PC-3 (cell line): Measurements from ENCODE around the gene S100A4. TPM values are rescaled to one million over a fixed set of nuclear protein-coding genes. Genes with fewer than 3 reads are reported as not detected.

Experiments
- ATAC-seq: fragments of 200-7000 bp; cut with Tn5 transposase; 2 replicates; pipeline ENCODE4 v1.9.1; 2020; ENCODE audit warnings: mild to moderate bottlenecking, moderate library complexity
- BruUV-seq: library from RNA; stranded (reverse); fragments of 400-500 nt; replicated peaks from 2 replicates; lab custom pipeline; 2021; lab: Mats Ljungman, UMichigan
- CTCF ChIA-PET: fragments of 300-600 bp; sonication (Branson Sonifier 250); formaldehyde crosslinking; loops from one replicate; lab custom pipeline; 2022; ENCODE audit warnings: antibody characterized with exemption; lab: Charles Lee
- POLR2A ChIA-PET: fragments of 300-600 bp; sonication (Branson Sonifier 250); formaldehyde crosslinking; loops from one replicate; lab custom pipeline; 2022; ENCODE audit warnings: antibody characterized with exemption; ENCODE audit not compliant: unreplicated experiment; lab: Charles Lee
- DNase-seq: peaks from one replicate; pipeline ENCODE4 v3.0.0-alpha.2; 2015
- H2AFZ ChIP-seq: fragments of 300-600 bp; sonication (generic); 2 replicates; pipeline ENCODE4 v1.6.0; 2016; ENCODE audit warnings: antibody characterized with exemption, low read length
- H3F3A ChIP-seq: fragments of 300-600 bp; sonication (generic); one replicate; pipeline ENCODE4 v1.6.0; 2017; ENCODE audit warnings: antibody characterized with exemption, low read length, control low read depth, mild to moderate bottlenecking; ENCODE audit not compliant: unreplicated experiment
- H3K27ac ChIP-seq: fragments of 300-600 bp; sonication (generic); 2 replicates; pipeline ENCODE4 v1.5.1; 2016; ENCODE audit warnings: mild to moderate bottlenecking, low read length
- H3K27me3 ChIP-seq: fragments of 300-600 bp; sonication (generic); 2 replicates; pipeline ENCODE4 v1.6.1; 2016; ENCODE audit warnings: low read length, mixed read lengths
- H3K36me3 ChIP-seq: fragments of 300-600 bp; sonication (generic); 2 replicates; pipeline ENCODE4 v1.6.1; 2016; ENCODE audit warnings: low read depth, mixed run types, low read length, mixed read lengths
- H3K4me1 ChIP-seq: fragments of 300-600 bp; sonication (generic); 2 replicates; pipeline ENCODE4 v1.5.1; 2016; ENCODE audit warnings: low read length; ENCODE audit not compliant: insufficient read depth
- H3K4me2 ChIP-seq: fragments of 300-600 bp; sonication (generic); 2 replicates; pipeline ENCODE4 v1.6.0; 2016; ENCODE audit warnings: low read length
- H3K4me3 ChIP-seq: fragments of 300-600 bp; sonication (generic); 2 replicates; pipeline ENCODE4 v1.5.1; 2016; ENCODE audit warnings: mild to moderate bottlenecking, low read length, mixed read lengths
- H3K79me2 ChIP-seq: fragments of 300-600 bp; sonication (generic); 2 replicates; pipeline ENCODE4 v1.6.1; 2017; ENCODE audit warnings: low read length, mixed read lengths
- H3K9ac ChIP-seq: fragments of 300-600 bp; sonication (generic); 2 replicates; pipeline ENCODE4 v1.6.0; 2016; ENCODE audit warnings: mild to moderate bottlenecking, low read length
- H3K9me2 ChIP-seq: fragments of 300-600 bp; sonication (generic); replicated peaks from 2 replicates; pipeline ENCODE4 v1.6.1; 2016; ENCODE audit warnings: mixed run types, low read length, mixed read lengths
- H3K9me3 ChIP-seq: fragments of 300-600 bp; sonication (generic); 2 replicates; pipeline ENCODE4 v1.6.1; 2016; ENCODE audit warnings: low read length, mixed read lengths
- H4K20me1 ChIP-seq: fragments of 300-600 bp; sonication (generic); 2 replicates; pipeline ENCODE4 v1.6.1; 2016; ENCODE audit warnings: low read length, mixed read lengths
- EZH2 ChIP-seq: fragments of 300-600 bp; sonication (generic); IDR thresholded peaks from one replicate; pipeline ENCODE4 v1.6.1; 2017; ENCODE audit warnings: antibody characterized with exemption, mild to moderate bottlenecking, low read length; ENCODE audit not compliant: unreplicated experiment
- EZH2phosphoT487 ChIP-seq: fragments of 300-600 bp; sonication (generic); IDR thresholded peaks from 2 replicates; pipeline ENCODE4 v1.6.1; 2018; ENCODE audit warnings: mild to moderate bottlenecking, antibody characterized with exemption, low read length, borderline replicate concordance
- intact Hi-C: fragments of 100-400 bp; cut with micrococcal nuclease; formaldehyde crosslinking; loops from 2 replicates; pipeline ENCODE4 v1.9.0; 2023
- total RNA-seq: library from RNA; depleted of rRNA; stranded (reverse); fragments of >200 nt; gene quantifications from 2 replicates; pipeline ENCODE4 v1.2.3, GENCODE V29; 2014
- TF ChIP-seq, protein P1 (sequence below): fragments of 300-600 bp; sonication (generic); conservative IDR thresholded peaks from 2 replicates; pipeline ENCODE4 v1.5.1; 2017; ENCODE audit warnings: antibody characterized with exemption, low read depth, mild to moderate bottlenecking, low read length

The S100A4 gene
- total RNA-seq, 1 experiment from 2014 or later = 55.8 TPM

DNA sequence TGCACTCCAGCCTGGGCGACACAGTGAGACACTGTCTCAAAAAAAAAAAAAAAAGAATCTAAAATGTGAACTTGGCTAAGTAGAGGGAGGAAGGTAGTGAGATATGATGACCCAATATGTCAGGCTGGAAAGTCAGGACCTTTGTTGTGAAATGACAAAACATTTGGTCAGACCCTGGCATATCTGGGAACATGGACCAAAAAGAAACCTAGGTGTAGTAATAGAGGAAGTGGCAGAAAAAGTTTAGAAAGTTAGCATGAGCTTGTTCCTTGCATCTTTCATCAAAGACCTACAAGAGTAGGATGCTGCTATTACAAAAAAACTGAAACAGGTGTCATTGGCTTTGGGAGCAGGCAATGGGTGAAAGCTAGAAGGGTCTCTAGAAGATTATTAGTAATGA lies 10.7 kb upstream of the S100A4 start:
- POLR2A ChIA-PET = no interaction called here
- Histone ChIP-seq H3K36me3 (no peaks in the 10 kb centered on the region), H3K79me2 (no peaks in the 10 kb centered on the region), H3F3A (no peaks in the 10 kb centered on the region), H3K27me3 (no peaks in the 10 kb centered on the region), H2AFZ (no peak overlapping the region), H3K4me1 (no peaks in the 10 kb centered on the region; the same call in 1 of the 2 replicates), H3K9ac (no peak overlapping the region), H3K27ac (no peak overlapping the region), H3K9me2 (no peaks in the 10 kb centered on the region), H3K4me3 (no peak overlapping the region), H4K20me1 (no peaks in the 10 kb centered on the region), H3K4me2 (no peak overlapping the region), H3K9me3 (no peaks in the 10 kb centered on the region)
- no TSS peak for BruUV-seq
- intact Hi-C loops = no loop called here
- DNase-seq (no peak), ATAC-seq (no peak)
- CTCF ChIA-PET = no interaction called here
- TF ChIP-seq, protein P1, sequence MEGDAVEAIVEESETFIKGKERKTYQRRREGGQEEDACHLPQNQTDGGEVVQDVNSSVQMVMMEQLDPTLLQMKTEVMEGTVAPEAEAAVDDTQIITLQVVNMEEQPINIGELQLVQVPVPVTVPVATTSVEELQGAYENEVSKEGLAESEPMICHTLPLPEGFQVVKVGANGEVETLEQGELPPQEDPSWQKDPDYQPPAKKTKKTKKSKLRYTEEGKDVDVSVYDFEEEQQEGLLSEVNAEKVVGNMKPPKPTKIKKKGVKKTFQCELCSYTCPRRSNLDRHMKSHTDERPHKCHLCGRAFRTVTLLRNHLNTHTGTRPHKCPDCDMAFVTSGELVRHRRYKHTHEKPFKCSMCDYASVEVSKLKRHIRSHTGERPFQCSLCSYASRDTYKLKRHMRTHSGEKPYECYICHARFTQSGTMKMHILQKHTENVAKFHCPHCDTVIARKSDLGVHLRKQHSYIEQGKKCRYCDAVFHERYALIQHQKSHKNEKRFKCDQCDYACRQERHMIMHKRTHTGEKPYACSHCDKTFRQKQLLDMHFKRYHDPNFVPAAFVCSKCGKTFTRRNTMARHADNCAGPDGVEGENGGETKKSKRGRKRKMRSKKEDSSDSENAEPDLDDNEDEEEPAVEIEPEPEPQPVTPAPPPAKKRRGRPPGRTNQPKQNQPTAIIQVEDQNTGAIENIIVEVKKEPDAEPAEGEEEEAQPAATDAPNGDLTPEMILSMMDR = no peak
- TF ChIP-seq EZH2 (no peak), EZH2phosphoT487 (no peak)

GRCh38 chr1:153553830-153554541 lies 8.4 kb upstream of the S100A4 start:
- Histone ChIP-seq H3K9me3 (no peaks in the 10 kb centered on the region), H3K4me2 (no peak overlapping the region), H4K20me1 (no peaks in the 10 kb centered on the region), H3K9me2 (no peaks in the 10 kb centered on the region), H3K4me3 (no peak overlapping the region), H3K27me3 (no peaks in the 10 kb centered on the region), H3F3A (no peaks in the 10 kb centered on the region), H3K4me1 (peaks cover 12% of the 10 kb centered on the region), H3K79me2 (no peaks in the 10 kb centered on the region), H3K36me3 (no peaks in the 10 kb centered on the region), H3K27ac (no peak overlapping the region), H3K9ac (no peak overlapping the region), H2AFZ (no peak overlapping the region)
- intact Hi-C loops = no loop called here
- ATAC-seq (no peak), DNase-seq (no peak)
- ChIA-PET POLR2A (interaction anchor here (1.2 kb wide), 1 partner anchor 14 kb away, joined by 3 read pairs; no protein-coding TSS in a partner anchor), CTCF (no interaction called here)
- TF ChIP-seq, protein P1 = no peak
- TF ChIP-seq EZH2 (no peak), EZH2phosphoT487 (no peak)
- BruUV-seq = no TSS peak

DNA sequence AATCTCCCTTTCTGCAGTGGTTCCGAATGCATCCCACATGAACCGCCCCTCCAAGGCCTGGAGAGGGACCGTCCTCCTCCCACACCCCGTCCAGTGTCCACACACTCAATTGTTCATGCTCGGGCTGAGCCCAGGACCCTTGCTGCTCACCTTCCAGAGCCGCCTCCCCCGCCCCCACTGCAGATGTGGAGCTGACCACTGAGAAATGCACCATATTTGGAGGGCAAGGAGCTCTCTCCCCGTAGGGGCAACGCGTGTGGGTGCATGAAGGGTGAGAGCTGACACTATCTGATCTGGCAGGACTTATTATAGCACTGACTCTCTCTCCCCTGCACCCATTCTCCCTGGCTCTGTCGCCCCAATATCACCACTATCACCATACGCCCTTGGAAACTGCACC lies 7.5 kb upstream of the S100A4 start:
- H3K4me3 ChIP-seq = no peak overlapping the region
- CTCF ChIA-PET = no interaction called here
- H2AFZ ChIP-seq = no peak overlapping the region
- H3K9ac ChIP-seq = no peak overlapping the region
- no peaks in the 10 kb centered on the region for H3K9me2 ChIP-seq
- TF ChIP-seq, protein P1 = no peak
- TF ChIP-seq EZH2 (no peak), EZH2phosphoT487 (no peak)
- ATAC-seq = no peak
- H3F3A ChIP-seq = no peaks in the 10 kb centered on the region
- H3K4me2 ChIP-seq = no peak overlapping the region
- DNase-seq = no peak
- POLR2A ChIA-PET = interaction anchor here (1.2 kb wide), 1 partner anchor 13 kb away, joined by 3 read pairs; no protein-coding TSS in a partner anchor
- H3K36me3 ChIP-seq = no peaks in the 10 kb centered on the region
- no peak overlapping the region for H3K27ac ChIP-seq
- H3K27me3 ChIP-seq = no peaks in the 10 kb centered on the region
- no peaks in the 10 kb centered on the region for H3K79me2 ChIP-seq
- BruUV-seq = no TSS peak
- H4K20me1 ChIP-seq = no peaks in the 10 kb centered on the region
- H3K4me1 ChIP-seq = peaks cover 21% of the 10 kb centered on the region
- intact Hi-C loops = no loop called here
- no peaks in the 10 kb centered on the region for H3K9me3 ChIP-seq
